Stimulated activated CD4-positive, alpha-beta T cell treated with anti-CD3 and anti-CD28 coated beads, Interleukin-2, amount 100 ng/mL, for 24 hours (primary cell): ENCODE data around the gene CAMK2B.
"Not testable (repeated sequence)": the region's sequence is repeated elsewhere in the genome, so short reads cannot be mapped to it uniquely, and the experiment has no call there.

Experiments used
- DNase-seq, 2 donors: peaks; one replicate each; pipeline ENCODE4 v3.0.0-alpha.2; 2020

Gene CAMK2B

DNA sequence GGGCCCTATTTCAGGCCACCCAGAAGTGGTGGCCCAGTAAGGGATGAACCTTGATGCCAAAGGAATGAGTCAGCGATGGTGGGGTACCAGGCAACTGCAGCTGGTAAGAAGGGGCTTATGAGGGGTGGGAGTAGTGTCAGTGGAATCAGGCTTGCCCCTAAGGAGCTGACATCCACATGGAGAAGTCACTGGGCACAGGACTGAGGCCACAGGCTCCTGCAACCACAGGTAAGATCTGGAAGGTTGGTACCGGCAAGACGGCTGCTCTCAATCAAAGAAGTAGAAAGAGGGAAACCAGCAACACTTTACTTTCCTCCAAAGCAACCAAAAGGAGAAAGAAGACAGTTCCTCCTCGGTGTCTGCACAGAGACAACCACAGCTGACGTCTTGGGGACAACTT is 138.7 kb downstream of the CAMK2B start:
- DNase-seq = no peak

DNA sequence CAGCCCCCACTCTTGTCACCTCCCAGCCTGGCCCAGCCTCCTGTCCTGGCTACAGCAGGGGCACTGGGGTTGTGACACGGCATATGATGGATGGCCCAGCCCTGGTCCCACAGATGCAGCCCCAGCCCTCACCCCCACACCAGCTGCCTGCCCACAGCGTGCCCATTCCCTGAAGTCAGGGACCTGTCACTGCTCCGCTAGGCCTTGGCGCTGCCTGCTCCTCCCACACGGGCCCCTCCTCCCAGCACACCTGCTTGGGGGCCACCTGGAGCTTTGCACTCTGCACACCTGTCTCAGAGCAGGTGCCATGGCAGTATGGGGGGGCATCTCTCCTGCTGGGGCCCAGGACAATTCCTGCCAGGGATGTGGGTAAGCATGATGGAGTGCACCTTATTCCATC is 139.7 kb downstream of the CAMK2B start:
- no peak for DNase-seq

DNA sequence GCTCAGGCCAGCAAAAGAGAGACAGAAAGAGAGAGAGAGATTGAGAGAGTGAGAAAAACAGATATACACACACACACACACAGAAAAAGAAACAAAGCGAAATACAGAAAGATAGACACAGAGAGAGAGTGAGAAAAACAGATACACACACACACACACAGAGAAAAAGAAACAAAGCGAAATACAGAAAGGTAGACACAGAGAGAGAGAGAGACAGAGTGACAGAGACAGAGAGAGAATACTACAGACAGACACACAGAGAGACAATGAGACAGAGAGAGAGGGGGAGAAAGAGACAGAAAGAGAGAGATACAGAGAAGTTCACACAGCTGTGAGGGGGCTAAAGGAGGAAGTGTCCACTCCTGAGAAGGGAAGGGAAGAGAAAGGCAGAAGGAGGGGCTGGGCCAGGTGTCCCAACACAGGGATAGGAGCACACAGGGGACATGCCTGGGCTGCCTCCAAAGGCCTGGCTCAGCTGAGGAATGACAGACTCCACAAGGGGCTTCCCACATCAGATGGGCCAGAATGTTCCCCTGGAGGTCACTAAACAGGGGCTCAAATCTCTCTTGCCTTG is 140.4 kb downstream of the CAMK2B start:
- no peak for DNase-seq

DNA sequence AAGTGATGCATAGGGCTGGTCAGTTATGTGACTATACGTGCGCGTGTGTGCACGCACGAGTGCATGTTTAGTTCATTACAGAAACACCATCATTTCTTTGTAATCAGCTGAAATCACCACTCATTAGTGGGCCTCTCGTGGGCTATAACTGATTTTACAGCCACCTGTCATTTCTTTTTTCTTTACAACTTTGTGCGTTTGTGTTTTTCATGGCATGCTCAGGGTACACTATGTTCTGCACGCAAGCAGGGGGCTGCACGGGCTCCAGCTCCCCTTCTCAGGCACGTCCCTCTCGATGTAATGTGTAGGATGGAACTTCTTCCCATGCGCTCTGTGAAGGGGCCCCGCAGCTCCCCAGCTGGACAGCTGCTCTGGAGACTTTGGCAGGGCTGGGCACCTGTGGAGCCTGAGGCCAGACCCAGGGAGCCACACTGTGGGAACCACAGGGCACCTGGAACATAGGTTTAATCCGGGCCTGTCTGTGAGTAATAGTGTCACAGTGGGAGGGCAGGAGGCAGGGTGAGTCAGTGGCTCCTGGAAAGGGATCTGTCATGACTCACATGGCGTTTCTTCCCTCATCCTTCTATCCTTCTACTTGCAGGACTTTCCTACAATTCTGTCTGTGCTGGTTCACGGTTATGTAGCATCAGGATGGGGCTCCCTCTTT is 141.1 kb downstream of the CAMK2B start:
- DNase-seq = no peak

DNA sequence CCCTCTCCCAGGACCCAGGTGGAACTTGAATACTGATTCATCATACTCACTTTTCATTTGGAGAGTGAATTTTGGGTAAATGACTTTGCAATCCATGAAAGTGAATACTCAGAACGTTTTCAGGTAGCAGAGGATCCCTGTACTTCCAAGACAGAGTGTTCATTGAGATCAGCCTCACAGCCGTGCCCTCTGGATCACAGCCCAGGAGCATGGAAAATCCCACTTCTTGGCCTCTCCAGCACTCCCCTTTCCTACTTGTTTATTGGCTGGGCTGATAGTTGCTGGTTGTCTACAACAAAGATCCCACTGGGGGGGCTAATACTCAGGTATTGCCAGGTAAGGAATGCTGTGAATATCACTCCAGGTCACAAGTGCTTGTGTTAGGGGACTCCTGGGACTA is 142.0 kb downstream of the CAMK2B start:
- DNase-seq = no peak

DNA sequence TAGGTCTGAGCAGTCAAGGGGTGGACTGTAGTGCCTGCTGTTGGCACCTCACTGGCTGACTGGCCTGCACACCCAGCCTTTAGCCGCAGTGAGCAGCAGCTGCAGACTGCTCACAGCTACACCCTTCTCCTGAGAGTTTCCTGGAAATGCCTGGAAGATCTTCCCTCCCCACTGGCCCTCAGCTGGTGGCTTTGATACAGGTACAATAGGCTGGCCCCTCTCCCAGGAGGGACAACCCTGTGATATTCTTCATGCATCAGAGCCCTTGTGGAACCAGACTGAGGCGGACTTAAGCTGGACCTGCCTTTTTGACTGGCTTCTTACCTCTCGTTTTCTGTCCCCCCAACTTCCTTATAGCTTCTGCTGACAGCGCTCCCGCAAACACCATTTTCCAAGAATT is 142.6 kb downstream of the CAMK2B start:
- no peak for DNase-seq

DNA sequence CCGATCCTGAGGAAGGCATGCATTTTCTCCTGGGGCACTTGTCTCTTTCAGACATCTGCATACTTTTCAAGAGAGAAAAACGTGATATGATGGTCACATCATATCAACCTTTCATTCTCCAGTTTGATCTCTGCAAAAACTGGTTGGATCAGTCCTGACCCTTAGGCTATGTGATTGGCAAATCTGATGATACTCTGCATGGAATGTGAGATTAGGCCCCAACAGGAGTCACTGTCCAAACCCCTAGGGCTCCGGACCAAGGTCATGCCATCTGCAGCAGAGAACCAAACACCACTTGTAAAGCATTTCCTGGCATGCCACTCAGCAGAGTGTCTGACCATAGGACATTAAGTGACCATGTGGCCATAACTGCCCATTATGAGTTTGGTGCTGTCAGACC is 144.8 kb downstream of the CAMK2B start:
- DNase-seq = no peak

DNA sequence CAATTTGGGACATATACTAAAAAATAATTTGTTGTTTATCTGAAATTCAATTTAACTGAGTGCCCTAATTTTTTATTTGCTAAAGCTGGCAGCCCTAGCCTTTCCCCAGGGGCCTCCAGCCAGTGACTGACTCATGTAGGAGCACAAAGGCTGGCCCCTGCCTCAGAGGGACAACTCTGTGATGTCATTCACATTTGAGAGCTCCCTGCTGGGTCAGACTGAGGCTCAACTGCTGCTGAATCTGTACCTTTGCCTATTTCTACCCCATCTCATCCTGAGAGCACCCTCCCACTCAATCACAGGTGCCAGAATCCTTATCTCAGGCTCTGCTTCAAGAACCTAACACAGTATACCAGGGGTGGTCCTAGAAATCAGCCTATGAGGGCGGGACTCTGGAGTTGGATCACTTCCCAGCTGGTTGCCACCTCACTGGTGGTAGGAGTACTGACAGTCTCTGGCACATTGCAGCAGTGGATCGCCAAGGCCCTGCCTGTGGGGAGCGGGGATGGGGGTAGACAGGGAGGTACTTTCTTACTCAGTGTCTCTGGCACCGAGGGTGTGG is 147.7 kb downstream of the CAMK2B start:
- no peak for DNase-seq

DNA sequence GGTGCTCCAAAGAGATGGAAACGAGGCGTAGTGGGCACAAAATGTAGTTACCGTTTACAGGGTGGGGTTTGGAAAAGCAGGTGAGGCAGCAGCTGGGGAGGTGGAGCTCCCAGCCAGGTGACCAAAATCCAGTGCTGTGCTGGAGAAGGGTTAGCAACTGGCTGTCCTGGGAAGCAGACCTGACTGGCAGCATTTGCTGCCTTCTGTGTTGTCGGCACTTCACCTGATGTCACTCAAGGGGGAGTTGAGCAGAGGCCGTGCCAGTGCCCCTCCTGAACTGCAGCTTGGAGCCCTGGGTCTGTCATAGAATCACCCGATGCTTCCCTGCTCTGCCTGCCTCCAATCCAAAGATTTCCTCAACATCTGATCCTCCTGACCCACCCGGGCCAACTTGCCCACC is 148.9 kb downstream of the CAMK2B start:
- DNase-seq = no peak

DNA sequence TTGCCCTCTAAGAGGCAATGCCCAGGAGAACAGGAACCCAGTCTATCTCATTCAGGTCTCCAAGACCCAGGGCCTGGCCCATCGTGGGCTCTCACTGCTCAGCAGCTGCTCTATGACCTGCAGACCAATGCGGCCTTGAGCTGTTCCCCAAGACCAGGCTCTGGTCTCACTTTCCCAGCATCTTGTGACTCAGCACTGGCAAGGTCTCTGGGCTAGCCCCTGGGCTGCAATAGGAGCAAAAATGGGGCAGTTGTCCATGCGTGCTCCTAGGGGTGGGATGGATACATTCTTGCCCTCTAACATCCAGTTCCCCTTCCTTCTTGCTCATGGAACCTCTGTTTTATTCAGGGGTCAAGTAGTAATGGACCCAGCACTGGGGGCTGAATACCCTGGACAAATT is 149.7 kb downstream of the CAMK2B start:
- DNase-seq = no peak

DNA sequence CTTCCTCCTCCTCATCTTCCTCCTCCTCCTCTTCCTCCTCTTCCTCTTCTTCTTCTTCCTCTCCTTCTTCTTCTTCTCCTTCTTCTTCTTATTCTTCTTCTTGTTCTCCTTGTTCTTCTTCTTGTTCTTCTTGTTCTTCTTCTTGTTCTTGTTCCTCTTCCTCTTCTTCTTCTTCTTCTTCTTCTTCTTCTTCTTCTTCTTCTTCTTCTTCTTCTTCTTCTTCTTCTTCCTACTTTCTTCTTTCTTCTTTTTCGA is 150.8 kb downstream of the CAMK2B start:
- not testable (repeated sequence) for DNase-seq

DNA sequence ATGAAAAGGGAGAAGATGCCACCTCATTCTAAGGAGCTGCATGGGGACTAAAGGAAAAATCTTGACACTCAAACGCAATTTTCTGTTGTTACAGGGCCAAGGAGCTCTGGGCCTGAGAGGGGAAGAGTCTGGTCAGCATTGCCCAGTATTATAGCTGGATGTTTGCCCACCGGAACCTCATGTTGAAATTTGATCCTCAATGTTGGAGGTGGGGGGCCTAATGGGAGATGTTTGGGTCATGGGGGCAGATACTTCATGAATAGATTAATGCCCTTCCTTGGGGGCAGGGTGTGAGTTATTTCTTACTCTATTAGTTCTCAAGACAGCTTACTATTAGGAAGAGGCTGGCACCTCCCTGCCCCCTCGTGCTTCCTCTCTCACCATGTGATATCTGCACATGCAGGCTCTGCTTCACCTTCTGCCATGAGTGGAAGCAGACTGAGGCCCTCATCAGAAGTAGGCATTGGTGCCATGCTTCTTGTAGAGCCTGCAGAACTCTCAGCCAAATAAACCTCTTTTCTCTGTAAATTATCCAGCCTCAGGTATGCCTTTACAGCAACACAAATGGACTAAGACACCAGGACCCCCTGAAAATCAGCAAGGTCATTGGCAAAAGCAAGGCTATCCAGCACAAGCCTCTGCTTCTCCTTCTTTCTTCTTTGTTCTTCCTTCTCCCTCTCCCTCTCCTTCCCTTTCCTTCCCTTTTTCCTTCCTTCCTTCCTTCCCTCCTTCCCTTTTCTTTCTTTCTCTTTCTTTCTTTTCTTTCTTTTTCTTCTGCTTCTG is 151.3 kb downstream of the CAMK2B start:
- DNase-seq = no peak

DNA sequence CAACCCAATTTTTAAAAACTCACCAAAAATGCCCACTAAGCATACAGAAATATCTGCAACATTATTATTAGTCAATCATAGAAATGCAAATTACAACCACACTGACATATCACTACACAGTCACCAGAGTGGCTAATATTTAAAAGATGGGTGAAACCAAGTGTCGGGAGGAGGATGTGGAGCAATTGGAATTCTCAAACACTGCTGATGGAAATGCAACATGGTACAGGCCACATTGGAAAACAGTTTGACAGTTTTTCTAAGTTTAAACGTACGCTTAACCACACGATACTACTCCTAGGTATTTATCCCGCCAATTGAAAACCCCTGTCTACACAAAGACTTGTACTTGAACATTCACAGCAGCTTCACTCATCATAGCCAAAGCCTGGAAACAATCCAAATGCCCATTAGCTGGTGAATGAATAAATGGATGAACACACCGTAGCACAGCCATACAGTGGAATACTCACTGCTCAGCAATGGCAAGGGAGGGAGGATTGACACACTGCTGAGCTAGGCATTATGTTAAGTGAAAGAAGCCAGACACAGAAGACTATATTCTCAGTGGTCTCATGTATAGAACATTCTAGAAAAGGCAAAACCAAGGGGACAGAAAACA is 152.5 kb downstream of the CAMK2B start:
- DNase-seq = no peak

DNA sequence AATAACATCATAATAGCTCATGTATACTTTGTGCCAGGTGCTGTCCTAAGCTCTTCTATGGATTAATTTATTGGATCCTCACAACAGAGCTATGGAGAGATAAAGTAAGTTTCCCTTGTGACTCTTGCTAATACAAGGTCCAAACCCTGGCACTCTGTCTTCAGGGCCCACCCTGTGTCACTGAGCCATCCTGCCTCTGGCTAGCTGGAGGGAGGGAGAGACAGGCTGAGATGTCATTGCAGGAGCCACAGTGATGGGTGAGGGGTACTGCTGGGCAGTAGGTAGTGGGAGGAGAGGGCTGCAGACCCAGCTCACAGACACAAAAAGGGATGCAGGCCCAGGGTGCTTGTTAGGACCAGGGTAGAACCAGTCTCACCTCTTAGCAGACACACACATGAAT is 153.0 kb downstream of the CAMK2B start:
- no peak for DNase-seq

DNA sequence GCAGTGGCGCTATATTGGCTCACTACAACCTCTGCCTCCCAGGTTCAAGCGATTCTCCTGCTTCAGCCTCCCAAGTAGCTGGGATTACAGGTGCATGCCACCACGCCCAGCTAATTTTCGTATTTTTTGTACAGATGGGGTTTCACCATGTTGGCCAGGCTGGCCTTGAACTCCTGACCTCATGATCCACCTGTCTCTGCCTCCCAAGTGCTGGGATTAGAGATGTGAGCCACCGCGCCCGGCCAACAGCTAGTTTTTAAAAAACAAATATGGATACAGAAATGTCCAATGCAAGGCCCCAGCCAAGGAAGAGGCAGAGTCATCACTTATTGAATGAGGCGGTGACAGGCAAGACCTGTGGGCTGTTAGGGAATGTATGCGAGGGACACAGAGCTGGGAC is 153.5 kb downstream of the CAMK2B start:
- not testable (repeated sequence) for DNase-seq

DNA sequence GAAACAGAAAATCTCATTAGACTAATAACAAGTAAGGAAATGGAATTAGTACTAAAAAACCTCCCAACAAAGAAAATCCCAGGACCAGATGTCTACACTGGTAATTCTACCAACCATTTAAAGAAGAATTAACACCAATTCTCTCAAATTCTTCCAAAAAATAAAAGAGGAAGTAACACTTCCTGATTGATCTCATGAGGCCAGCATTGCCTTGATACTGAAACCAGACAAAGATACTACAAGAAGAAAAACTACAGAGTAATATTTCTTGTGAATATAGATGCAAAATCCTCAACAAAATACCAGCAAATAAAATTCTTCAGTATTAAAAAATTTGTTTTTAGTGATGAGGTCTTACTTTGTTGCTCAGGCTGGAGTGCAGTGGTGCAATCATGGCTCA is 157.5 kb downstream of the CAMK2B start:
- DNase-seq = no peak
